ENCODE data around the gene NFIB. TPM values are rescaled to one million over a fixed set of nuclear protein-coding genes. Genes with fewer than 3 reads are reported as not detected.
A peak's percentile ranks its signal among the peaks of the same experiment; 100 is the strongest.

NFIB gene
- total RNA-seq, 1 experiment from 2014 or later = 14.3 TPM

DNA sequence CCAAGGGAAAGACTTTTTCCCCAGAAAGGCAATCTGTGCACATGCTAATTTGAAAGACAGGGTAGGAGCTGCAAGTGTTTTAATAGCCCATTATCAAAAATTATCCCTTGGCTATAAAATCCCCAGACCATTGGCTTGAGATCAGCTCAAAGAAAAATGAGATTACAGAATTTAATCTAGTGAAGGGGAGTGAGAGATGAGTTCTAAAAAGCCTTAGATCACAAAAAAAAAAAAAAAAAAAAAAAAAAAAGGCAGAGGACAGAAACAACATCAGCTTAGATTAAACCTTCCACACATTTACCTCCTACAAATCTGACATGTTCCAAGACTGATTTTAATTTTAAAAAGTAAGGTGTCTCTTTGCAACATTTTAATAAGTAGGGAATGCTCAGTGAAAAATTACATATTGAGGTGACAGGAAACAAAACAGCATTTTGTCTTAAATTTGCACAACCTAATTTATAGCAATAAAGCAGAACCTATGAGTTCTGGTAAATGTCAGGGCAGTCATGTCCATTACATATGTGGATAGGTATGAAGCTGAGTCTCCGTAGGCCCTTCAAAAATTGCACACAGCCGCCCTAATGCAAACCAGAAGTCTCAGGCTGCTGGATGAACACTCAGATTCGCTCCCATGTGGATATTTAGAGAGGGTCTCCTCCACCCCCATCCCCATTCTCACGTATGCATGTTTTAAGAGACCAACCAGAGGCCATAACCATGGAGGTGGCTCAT lies 43.4 kb downstream of the NFIB start:
- H4K20me1 ChIP-seq (ENCODE audit: control insufficient read depth, insufficient read depth, insufficient read length) = no peaks in the 10 kb centered on the region
- H3K27ac ChIP-seq (ENCODE audit: insufficient read length, low read depth, low read length) = no peak overlapping the region
- WGBS (ENCODE audit: extremely low coverage, insufficient read length, low lambda C conversion rate) = no CpG with 5 or more reads among the region's 4 CpGs
- Mint-ChIP-seq H3K27ac (peak overlapping the region in 2 of 3 experiments; percentile 54 to 76; a peak in 2 of 7 replicates), H3K4me3 (no peak overlapping the region), H3K4me1 (peaks cover 41 to 47% of the 10 kb centered on the region in 2 experiments), H3K36me3 (ENCODE audit: insufficient read depth in 1 of 3, low read depth in 3 of 3) (peaks cover 2 to 6% (median 6%) of the 10 kb centered on the region in 3 experiments; a peak in 5 of 7 replicates), H3K9me3 (no peaks in the 10 kb centered on the region), H3K27me3 (ENCODE audit: low read depth) (no peaks in the 10 kb centered on the region)
- H3K56ac ChIP-seq (ENCODE audit: insufficient read length, low read depth, low read length) = no peak overlapping the region
- H3K23ac ChIP-seq (ENCODE audit: insufficient read length, low read depth, low read length) = no peak overlapping the region
- no peak overlapping the region for H3K4me2 ChIP-seq (ENCODE audit: insufficient read depth, insufficient read length, low read length)
- H4K8ac ChIP-seq (replicated peaks; ENCODE audit: insufficient read length, low read depth, low read length) = no peak overlapping the region
- no peak overlapping the region for H2BK15ac ChIP-seq (ENCODE audit: low read depth, low read length)
- H4K91ac ChIP-seq (ENCODE audit: insufficient read length, low read depth, low read length) = no peak overlapping the region
- DNase-seq = no peak
- no peak overlapping the region for H3K4ac ChIP-seq (ENCODE audit: low read depth, low read length)
- no peak overlapping the region for H3K9ac ChIP-seq (ENCODE audit: extremely low read depth, insufficient read length, low read length)
- H3T11ph ChIP-seq (ENCODE audit: low read length) = no peak overlapping the region
- H3K18ac ChIP-seq (ENCODE audit: insufficient read length, low read depth, low read length) = no peak overlapping the region
- H3K14ac ChIP-seq (ENCODE audit: insufficient read depth, low read length) = no peak overlapping the region
- H2BK20ac ChIP-seq (ENCODE audit: low read depth, low read length, poor library complexity, severe bottlenecking) = no peak overlapping the region
- no peaks in the 10 kb centered on the region for H3K9me3 ChIP-seq (ENCODE audit: control insufficient read depth, low read depth, low read length)
- no peak overlapping the region for H2BK5ac ChIP-seq (ENCODE audit: insufficient read length, low read length)
- H3K79me2 ChIP-seq (ENCODE audit: insufficient read depth, low read length) = 0 out of 2 replicates have a peak, but pooled peaks cover 2% of the 10 kb centered on the region
- no peak overlapping the region for H2AFZ ChIP-seq (ENCODE audit: low read length)
- no peaks in the 10 kb centered on the region for H3K79me1 ChIP-seq (ENCODE audit: insufficient read depth, low read depth, low read length, poor library complexity, severe bottlenecking)
- H2BK12ac ChIP-seq (ENCODE audit: insufficient read length, low read depth, low read length) = no peak overlapping the region
- H2AK5ac ChIP-seq (ENCODE audit: insufficient read length, low read length) = no peak overlapping the region
- no peak overlapping the region for H2BK120ac ChIP-seq (ENCODE audit: low read depth, low read length, poor library complexity, severe bottlenecking)
- TF ChIP-seq, protein P1, sequence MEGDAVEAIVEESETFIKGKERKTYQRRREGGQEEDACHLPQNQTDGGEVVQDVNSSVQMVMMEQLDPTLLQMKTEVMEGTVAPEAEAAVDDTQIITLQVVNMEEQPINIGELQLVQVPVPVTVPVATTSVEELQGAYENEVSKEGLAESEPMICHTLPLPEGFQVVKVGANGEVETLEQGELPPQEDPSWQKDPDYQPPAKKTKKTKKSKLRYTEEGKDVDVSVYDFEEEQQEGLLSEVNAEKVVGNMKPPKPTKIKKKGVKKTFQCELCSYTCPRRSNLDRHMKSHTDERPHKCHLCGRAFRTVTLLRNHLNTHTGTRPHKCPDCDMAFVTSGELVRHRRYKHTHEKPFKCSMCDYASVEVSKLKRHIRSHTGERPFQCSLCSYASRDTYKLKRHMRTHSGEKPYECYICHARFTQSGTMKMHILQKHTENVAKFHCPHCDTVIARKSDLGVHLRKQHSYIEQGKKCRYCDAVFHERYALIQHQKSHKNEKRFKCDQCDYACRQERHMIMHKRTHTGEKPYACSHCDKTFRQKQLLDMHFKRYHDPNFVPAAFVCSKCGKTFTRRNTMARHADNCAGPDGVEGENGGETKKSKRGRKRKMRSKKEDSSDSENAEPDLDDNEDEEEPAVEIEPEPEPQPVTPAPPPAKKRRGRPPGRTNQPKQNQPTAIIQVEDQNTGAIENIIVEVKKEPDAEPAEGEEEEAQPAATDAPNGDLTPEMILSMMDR (conservative IDR thresholded peaks at IDR 0.05) = no peak
- no peak overlapping the region for H4K5ac ChIP-seq (ENCODE audit: insufficient read length, low read depth, low read length)
- no peaks in the 10 kb centered on the region for H3K27me3 ChIP-seq (ENCODE audit: insufficient read depth, low read length)
- H3K23me2 ChIP-seq (ENCODE audit: insufficient read length, low read depth, low read length, poor library complexity, severe bottlenecking) = no peaks in the 10 kb centered on the region
- H3K4me1 ChIP-seq (ENCODE audit: insufficient read depth, low read length) = peaks cover 12% of the 10 kb centered on the region

All from H9 (cell line).